HUDEP-2 (cell line): ENCODE data around the gene PROSER2.

Experiments used
- DNase-seq, 76 experiments: peaks; one replicate each; lab custom pipeline; 2025; ENCODE audit not compliant: unreplicated experiment in 76 of 76; lab: John Stamatoyannopoulos, UW

Gene PROSER2

DNA sequence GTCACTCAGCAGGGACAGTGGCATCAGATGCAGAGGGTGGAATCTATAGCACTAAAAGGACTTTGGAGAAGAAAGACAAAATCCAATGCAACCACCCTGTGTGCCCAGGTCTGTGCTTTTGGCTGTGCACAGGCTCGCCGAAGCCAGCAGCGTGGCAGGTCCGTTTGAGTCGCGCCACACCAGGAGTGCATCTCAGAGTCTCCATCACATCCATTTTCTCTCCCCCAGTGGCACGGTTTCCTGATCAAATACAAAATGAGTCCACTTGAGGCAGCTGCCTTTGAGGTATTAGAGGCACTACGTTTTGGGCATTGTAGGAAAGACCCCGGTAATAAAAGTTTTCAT is 23.4 kb upstream of the PROSER2 start:
- no peak for DNase-seq

DNA sequence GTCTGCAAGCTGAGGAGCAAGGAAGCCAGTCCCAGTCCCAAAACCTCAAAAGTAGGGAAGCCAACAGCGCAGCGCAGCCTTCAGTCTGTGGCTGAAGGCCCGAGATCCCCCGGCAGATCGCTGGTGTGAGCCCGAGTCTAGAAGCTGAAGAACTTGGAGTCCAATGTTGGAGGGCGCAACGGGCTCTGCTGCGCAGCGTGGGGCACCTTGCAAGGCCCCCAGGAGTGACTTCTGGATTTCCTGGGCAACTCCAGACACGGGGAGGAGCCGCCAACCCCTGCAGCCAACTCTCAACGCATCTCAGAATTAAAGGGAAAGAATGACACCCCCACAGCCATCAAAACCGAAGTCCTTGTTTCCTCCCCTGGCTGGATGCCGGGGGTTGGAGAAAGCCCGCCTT is 18.8 kb upstream of the PROSER2 start:
- DNase-seq, result no peak

- no peak for DNase-seq
Observed at GRCh38 chr10:11805792-11806191, 17.4 kb upstream of the PROSER2 start.

DNA sequence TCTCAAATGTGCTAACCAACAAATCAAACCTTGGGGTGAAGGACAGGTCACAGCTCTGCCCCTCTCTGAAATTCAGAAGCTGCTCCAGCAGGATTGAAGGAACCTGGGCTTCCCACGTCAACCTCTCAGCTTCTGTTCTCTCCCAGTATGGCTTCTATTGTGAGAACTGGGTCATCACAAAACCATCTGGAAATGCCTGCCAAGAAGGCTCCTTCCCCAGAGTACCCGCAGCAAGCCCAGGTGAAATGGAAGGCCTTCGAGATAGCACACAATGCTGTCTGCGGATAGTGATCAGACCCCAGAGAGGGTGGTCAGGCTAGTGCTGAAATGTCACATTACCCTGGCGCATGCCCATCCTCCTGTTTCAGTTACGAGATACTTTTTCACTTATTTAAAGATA is 16.4 kb upstream of the PROSER2 start:
- no peak for DNase-seq

DNA sequence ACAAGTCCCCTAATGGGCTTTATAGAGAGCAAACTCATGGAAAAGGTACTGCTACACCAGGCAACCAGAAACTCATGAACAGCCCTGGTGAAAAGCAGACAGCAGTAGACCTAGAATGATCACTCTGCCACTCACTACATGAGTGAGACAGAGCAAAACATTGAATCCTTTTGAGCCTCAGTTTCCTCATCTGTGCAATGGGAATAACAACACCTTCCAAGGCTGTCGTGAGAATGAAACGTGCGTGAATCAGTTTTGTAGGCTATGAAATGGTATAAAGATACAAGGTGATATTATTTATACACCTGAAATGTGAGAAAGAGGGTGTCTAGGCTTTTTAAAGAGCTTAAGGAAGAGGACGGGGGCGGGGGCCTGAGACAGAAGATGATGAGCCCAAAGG is 14.3 kb upstream of the PROSER2 start:
- DNase-seq, result no peak

GRCh38 chr10:11810313-11810766 is 12.8 kb upstream of the PROSER2 start:
- no peak for DNase-seq

DNA sequence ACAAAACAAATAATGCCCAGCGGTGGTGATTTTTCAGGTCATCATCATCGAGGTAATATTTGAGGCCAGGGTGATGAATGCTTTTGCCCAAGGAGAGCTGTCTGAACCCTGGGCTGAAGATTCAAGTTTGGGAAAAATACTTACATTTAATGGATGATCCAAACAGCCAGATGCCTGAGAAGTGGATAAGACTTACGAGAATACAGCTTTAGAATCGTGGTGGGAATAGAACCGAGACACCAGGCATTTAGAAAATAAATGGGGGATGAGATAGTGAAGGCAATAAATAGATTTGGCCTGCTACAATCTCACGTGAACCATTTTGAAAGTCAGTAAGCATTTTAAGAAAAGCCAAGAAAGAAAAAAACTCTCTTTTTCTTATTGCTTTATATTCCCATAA is 12.2 kb upstream of the PROSER2 start:
- DNase-seq, result no peak

GRCh38 chr10:11813177-11813576 is 10.0 kb upstream of the PROSER2 start:
- no peak for DNase-seq

DNA sequence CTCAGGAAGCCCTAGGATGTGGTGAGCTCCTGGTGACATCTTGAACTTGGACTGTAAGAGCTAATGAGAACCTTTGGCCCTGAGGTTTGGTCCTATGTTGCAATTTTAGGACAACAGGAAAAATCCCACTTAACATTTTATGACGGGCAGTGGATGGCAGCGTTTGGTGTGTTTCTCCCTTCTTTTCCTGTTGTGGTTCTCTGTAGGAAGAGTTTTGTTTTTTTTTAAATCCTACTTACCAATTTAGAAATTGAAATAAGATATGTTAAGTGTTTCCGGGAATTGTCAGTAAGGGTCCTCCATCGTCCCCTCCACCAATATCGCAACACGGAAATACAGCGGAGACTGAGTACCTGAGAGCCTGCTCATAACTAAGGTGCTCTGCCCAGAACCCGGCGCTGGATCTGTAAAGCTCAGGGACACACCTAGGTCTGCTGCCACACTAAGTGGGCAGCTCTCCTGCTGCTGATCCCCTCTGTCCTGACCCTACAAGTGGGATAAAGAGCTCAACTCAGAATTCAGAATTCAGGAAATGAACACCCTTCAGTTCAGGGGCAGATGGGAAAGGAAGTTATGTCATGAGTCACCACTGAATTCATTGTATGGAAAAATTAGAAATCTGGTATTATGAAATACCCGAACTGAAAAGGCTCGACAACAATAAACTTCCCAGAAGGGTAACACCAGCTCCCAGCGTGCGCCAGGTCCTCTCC is 9.1 kb upstream of the PROSER2 start:
- DNase-seq, result no peak

- no peak for DNase-seq
Observed at GRCh38 chr10:11819027-11819426, 4.1 kb upstream of the PROSER2 start.

DNA sequence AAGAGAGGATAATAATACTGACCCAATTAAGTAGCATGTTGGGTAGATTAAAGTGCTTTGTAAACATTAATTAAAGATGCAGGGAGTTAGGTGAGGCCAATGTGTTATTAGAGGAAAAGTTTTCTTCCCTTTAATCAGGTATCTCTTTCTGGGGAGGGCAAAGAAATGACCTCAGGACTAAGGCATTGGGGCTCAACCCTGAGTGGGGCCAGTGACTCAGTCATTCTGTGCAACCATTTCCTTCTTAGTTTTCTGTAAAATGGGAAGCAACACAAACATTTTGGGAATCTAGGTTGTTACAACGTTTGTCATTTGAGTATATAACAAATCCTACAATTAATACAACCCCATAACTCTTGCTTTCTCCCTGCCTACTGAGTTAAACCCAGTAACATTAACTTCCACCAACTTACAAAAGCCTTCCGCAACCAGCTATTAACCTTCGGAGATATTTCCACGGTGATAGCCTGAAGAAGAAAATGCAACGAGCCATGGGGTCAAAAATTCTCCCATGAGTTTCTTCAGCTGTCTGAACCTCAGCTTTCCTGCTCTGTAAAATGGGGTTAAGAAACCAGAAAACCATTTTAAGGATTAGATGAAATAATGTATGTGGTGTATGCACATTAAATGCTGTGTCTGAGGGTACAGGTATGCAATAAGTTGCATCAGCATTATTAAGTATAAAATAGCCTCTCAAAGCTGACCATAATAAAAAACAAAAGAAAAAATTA is 965 bp upstream of the PROSER2 start:
- DNase-seq, result no peak

- DNase-seq, result no peak
Observed at GRCh38 chr10:11822809-11823121, 391 bp upstream of the PROSER2 start.

DNA sequence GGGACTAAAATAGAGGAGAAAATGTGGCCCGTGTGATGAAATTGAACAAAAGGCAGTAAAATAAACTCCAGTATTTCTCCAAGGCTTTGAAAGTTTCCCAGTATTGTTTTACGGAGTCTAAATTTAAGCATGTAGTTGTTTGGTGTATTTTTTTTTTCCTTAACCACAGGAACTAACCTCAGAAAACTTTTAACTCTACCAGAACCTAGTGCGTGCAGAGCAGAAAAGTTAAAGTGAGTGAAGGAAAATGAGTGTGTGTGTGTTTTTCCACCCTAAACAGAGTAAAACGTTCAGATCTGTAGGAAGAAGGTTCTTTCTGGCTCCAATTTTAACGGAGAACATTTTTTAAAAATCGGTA is 812 bp downstream of the PROSER2 start:
- DNase-seq, result no peak

GRCh38 chr10:11824376-11824775 is 1.2 kb downstream of the PROSER2 start:
- no peak for DNase-seq

DNA sequence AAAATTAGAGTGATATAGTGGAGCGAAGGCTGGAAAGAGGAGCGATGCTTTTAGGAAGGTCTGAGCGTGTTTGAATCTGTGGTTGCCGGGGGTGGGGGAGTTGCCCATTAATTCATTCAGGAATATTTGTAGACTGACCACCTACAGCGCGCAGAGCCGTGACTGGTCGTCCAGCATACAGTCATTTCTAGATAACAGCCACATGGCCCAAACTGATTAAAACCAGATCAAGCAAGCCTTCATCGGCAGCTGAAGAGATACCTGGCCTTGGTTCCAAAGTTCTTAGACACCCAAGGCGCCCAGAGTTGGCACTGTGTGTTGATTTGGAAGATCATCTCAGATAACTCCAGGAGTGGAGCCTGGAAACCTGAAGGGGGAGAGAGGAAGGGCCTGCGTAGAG is 1.7 kb downstream of the PROSER2 start:
- DNase-seq, result peak in 56 of 76 experiments; percentile 3 to 77 (median 27)

- no peak for DNase-seq
Observed at GRCh38 chr10:11825796-11826414, 2.7 kb downstream of the PROSER2 start.

DNA sequence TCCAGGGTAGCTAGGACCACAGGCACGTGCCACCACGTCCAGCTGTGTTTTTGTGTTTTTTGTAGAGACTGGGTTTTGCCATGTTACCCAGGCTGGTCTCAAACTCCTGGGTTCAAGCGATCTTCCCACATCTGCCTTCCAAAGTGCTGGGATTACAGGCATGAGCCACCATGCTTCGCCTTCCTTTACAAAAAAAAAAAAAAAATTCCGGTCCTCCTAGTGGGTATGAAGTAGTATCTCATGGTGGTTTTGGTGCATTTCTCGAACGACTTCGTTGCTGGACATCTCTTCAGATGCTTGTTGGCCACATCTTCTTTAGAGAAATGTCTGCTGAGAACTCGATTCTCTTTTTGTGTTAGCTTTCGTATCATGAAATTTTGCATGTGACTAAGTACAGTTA is 3.9 kb downstream of the PROSER2 start:
- no peak for DNase-seq

DNA sequence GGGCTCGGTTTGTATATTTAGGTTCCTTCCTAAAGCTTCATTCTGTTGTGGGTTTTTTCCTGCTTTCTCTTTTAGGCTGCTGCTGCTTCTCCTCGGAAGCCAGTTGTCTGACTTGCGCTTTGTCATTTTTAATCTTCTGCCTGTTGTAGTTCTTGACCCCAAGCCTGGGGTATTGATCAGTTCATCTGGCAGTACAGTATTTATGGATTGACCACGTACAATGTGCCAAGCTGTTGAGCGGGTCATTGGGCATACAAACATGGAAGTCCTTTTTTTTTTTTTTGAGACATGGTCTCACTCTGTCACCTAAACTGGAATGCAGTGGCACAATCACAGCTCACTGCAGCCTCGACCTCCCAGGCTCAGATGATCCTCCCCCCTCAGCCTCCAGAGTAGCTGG is 4.3 kb downstream of the PROSER2 start:
- DNase-seq, result no peak

GRCh38 chr10:11828682-11829284 is 5.6 kb downstream of the PROSER2 start:
- DNase-seq, result no peak

DNA sequence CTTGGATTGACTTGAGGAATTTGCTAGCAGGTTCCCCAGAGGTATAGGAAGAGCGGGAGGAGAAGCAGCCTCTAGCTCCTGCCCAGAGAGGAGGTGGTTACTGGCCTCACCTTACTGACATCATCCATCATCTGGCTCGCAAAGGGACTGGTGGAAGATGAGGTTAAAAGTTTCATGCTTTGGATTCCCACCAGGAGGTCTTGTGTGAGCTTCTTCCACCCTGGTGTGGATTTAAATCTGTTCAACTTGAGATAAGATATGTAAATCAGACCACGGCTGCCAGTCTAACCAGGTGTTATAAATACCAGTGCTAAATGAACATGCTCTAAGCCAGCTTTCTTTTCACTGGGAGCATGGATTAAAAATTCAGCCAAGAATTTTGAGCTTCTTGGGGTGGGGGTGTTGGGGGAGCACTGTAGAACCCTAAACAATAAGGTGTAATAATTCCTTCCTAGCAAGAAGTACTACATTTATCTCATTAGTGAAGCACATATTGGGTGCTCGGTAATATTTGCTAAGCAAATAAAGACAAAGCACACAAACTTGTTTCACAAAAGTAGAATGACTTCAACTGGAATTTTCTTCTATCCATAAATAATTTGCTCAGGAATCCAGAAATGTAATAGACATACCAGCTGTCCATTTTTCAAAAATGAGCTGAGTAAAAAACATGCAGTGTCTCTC is 7.8 kb downstream of the PROSER2 start:
- DNase-seq, result no peak

DNA sequence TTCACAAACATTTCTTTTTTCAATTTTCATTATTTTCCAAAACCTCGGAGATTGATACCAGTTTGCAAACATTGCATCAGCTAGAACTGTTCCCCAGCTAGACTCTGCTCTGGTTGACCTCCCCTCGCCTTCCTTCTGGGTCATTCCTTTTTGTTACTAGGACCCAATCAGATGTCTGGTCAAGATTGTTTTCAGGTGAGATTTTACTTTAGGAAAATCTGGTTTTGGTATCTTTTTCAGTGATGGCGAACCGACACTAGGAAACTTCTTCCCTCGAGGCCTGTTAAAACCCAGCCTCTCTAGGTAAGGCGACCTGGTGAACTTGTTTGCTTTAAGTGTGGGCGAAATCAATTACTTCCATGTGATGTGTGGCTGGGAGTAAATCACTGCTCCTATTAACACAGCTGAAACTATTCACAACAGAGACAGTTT is 8.4 kb downstream of the PROSER2 start:
- DNase-seq, result no peak
